Loucy (cell line): ENCODE data around the gene TFDP1.

ENCODE experiments used
- H2AFZ ChIP-seq: fragments of 200-600 bp; sonication (generic); 2 replicates; pipeline ENCODE4 v1.6.0; 2016; ENCODE audit warnings: antibody characterized with exemption, mild to moderate bottlenecking, low read length, moderate library complexity
- H3F3A ChIP-seq: fragments of 200-600 bp; 2 replicates; pipeline ENCODE4 v1.6.0; 2016; ENCODE audit warnings: antibody characterized with exemption, low read depth, mild to moderate bottlenecking
- H3K27me3 ChIP-seq: fragments of 200-600 bp; sonication (generic); 2 replicates; pipeline ENCODE4 v1.6.1; 2014; ENCODE audit warnings: low read length, mild to moderate bottlenecking; ENCODE audit not compliant: insufficient read depth, poor library complexity, severe bottlenecking
- H3K36me3 ChIP-seq: fragments of 200-600 bp; sonication (generic); 2 replicates; pipeline ENCODE4 v1.6.1; 2016; ENCODE audit warnings: low read length; ENCODE audit not compliant: insufficient read depth
- H3K4me1 ChIP-seq: fragments of 200-600 bp; sonication (generic); 2 replicates; pipeline ENCODE4 v1.5.1; 2014; ENCODE audit warnings: low read length, mild to moderate bottlenecking; ENCODE audit not compliant: insufficient read depth, poor library complexity, severe bottlenecking
- H3K4me2 ChIP-seq: fragments of 200-600 bp; sonication (generic); 2 replicates; pipeline ENCODE4 v1.6.0; 2014; ENCODE audit warnings: antibody characterized with exemption, low read length, low read depth, mild to moderate bottlenecking; ENCODE audit not compliant: poor library complexity, severe bottlenecking
- H3K4me3 ChIP-seq: fragments of 200-600 bp; sonication (generic); 2 replicates; pipeline ENCODE4 v1.5.1; 2014; ENCODE audit warnings: low read length, mild to moderate bottlenecking, mixed read lengths; ENCODE audit not compliant: poor library complexity, severe bottlenecking
- H3K79me2 ChIP-seq: fragments of 200-600 bp; sonication (generic); 2 replicates; pipeline ENCODE4 v1.6.1; 2014; ENCODE audit warnings: low read length; ENCODE audit not compliant: insufficient read depth
- H3K9ac ChIP-seq: fragments of 200-600 bp; sonication (generic); 2 replicates; pipeline ENCODE4 v1.6.0; 2014; ENCODE audit warnings: mild to moderate bottlenecking, low read depth, low read length, moderate library complexity; ENCODE audit not compliant: poor library complexity, severe bottlenecking
- H3K9me2 ChIP-seq: fragments of 200-600 bp; sonication (generic); replicated peaks from 2 replicates; pipeline ENCODE4 v1.6.1; 2016; ENCODE audit warnings: low read depth, low read length, mixed read lengths
- H3K9me3 ChIP-seq: fragments of 200-600 bp; sonication (generic); 2 replicates; pipeline ENCODE4 v1.6.1; 2014; ENCODE audit warnings: mild to moderate bottlenecking, antibody characterized with exemption, low read length, low read depth; ENCODE audit not compliant: insufficient read depth
- H4K20me1 ChIP-seq: fragments of 200-600 bp; sonication (generic); 2 replicates; pipeline ENCODE4 v1.6.0; 2014; ENCODE audit warnings: antibody characterized with exemption, low read length, mild to moderate bottlenecking; ENCODE audit not compliant: insufficient read depth, poor library complexity, severe bottlenecking
- EZH2phosphoT487 ChIP-seq: fragments of 200-600 bp; IDR thresholded peaks from 2 replicates; pipeline ENCODE4 v1.6.1; 2018; ENCODE audit warnings: antibody characterized with exemption, mild to moderate bottlenecking, moderate library complexity, borderline replicate concordance
- TF ChIP-seq, protein P1 (sequence below): fragments of 200-600 bp; sonication (generic); conservative IDR thresholded peaks from 2 replicates; pipeline ENCODE4 v1.5.1; 2014; ENCODE audit warnings: mild to moderate bottlenecking, antibody characterized with exemption, low read length

Gene TFDP1

DNA sequence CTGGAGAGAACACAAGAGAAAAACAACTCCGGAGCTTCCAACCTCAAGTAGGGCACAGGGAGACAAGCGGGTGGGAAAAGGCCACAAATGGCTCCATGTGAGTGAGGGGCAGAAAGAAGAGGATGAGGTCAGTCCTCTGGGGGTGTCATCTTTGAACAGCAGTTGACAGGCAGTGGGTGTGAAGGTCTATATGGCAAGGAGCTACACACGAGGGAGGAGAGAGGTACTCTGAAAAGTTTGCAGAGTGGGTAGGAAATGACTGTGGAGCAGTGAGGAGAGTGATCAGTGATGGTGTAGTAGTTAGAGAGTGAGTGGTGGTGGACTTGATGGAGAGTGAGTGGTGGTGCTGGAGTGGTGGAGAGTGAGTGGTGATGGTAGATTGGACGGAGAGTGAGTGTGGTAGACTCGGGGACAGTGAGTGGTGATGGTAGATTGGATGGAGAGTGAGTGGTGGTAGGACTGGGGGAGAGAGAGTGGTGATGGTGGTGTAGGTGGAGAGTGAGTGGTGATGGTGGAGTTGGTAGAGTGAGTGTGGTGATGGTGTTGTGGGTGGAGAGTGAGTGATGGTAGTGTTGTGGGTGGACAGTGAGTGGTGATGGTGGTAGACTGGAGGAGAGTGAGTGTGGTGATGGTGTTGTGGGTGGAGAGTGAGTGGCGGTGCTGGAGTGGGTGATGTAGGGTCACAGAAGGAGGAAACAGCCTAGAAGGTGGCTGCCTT lies 4.0 kb downstream of the TFDP1 start:
- Histone ChIP-seq H3K79me2 (no peaks in the 10 kb centered on the region), H2AFZ (no peak overlapping the region), H3K4me3 (no peak overlapping the region), H3K4me1 (peaks cover 8% of the 10 kb centered on the region), H3K36me3 (no peaks in the 10 kb centered on the region), H3K9me2 (no peaks in the 10 kb centered on the region), H3F3A (no peaks in the 10 kb centered on the region), H4K20me1 (no peaks in the 10 kb centered on the region), H3K9ac (no peak overlapping the region), H3K4me2 (no peak overlapping the region), H3K9me3 (no peaks in the 10 kb centered on the region), H3K27me3 (peaks cover 19% of the 10 kb centered on the region)
- no peak for TF ChIP-seq EZH2phosphoT487
- TF ChIP-seq, protein P1, sequence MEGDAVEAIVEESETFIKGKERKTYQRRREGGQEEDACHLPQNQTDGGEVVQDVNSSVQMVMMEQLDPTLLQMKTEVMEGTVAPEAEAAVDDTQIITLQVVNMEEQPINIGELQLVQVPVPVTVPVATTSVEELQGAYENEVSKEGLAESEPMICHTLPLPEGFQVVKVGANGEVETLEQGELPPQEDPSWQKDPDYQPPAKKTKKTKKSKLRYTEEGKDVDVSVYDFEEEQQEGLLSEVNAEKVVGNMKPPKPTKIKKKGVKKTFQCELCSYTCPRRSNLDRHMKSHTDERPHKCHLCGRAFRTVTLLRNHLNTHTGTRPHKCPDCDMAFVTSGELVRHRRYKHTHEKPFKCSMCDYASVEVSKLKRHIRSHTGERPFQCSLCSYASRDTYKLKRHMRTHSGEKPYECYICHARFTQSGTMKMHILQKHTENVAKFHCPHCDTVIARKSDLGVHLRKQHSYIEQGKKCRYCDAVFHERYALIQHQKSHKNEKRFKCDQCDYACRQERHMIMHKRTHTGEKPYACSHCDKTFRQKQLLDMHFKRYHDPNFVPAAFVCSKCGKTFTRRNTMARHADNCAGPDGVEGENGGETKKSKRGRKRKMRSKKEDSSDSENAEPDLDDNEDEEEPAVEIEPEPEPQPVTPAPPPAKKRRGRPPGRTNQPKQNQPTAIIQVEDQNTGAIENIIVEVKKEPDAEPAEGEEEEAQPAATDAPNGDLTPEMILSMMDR = no peak

DNA sequence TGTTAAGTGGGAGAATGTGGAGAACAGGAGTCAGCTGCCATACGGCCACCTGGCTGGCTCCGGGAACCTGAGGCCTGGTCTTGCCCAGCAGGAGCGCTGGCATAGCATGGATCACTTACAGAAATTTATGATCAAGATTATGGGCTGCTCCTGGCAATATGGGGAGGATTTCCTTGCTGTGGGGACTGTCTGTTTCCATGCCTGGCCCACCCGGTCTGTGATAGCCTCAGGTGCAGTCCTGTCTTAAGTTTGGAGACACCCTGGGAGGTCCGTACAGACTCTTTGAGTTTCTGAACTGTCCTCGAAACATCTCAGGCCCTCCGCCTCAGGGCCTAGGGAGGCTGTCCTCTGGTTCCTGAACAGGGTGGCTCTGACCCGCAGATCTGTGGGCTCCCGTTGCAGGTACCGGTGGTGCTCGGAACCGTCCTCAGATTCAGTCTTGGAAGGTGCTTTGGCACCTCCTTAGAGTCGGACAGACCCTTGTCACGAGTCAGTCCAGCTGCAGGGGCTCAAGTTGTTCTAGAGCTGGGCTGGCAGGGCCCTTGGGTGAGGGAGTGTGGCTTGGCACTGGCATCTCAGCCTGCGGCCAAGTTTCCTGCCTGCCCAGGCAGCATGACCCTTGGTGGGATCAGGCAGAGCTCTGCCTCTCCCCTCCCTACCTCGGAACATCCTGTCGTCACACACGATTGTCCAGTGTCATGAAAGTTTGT lies 4.9 kb downstream of the TFDP1 start:
- Histone ChIP-seq H3F3A (no peaks in the 10 kb centered on the region), H3K27me3 (peaks cover 19% of the 10 kb centered on the region), H4K20me1 (no peaks in the 10 kb centered on the region), H3K36me3 (no peaks in the 10 kb centered on the region), H3K9ac (no peak overlapping the region), H3K9me2 (no peaks in the 10 kb centered on the region), H3K4me2 (no peak overlapping the region), H3K4me3 (no peak overlapping the region), H3K9me3 (no peaks in the 10 kb centered on the region), H3K79me2 (no peaks in the 10 kb centered on the region), H3K4me1 (peaks cover 8% of the 10 kb centered on the region), H2AFZ (no peak overlapping the region)
- TF ChIP-seq, protein P1 = no peak
- no peak for TF ChIP-seq EZH2phosphoT487

DNA sequence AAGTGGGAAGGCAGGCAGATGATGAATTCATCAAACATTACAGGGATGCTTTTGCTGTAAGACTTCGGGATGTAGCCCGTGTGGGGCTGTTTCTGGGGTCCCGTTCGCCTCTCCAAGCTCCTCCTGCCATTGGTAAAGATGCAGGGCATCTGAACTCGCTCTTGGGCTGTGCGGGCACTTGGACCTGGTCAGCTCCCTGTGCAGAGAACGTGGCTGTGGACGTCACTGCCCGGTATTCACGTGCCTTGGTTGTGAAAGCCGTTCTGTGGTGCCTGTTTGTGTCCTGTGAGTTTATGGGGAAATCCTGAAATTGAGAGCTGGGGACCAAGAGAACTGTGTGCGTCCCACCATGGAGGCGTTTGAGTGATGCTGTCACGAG lies 5.4 kb downstream of the TFDP1 start:
- Histone ChIP-seq H3K9ac (no peak overlapping the region), H3K79me2 (no peaks in the 10 kb centered on the region), H3K36me3 (no peaks in the 10 kb centered on the region), H3K4me1 (peaks cover 8% of the 10 kb centered on the region), H3K27me3 (peaks cover 19% of the 10 kb centered on the region), H2AFZ (no peak overlapping the region), H3K4me3 (no peak overlapping the region), H3K4me2 (no peak overlapping the region), H4K20me1 (no peaks in the 10 kb centered on the region), H3F3A (no peaks in the 10 kb centered on the region), H3K9me3 (no peaks in the 10 kb centered on the region; the same call in 1 of the 2 replicates), H3K9me2 (no peaks in the 10 kb centered on the region)
- TF ChIP-seq EZH2phosphoT487 = no peak
